ENCODE data around the gene GNB2. TPM values are rescaled to one million over a fixed set of nuclear protein-coding genes. Genes with fewer than 3 reads are reported as not detected.
A peak's percentile ranks its signal among the peaks of the same experiment; 100 is the strongest.
"Not testable (repeated sequence)": the region's sequence is repeated elsewhere in the genome, so short reads cannot be mapped to it uniquely, and the experiment has no call there.

GNB2 gene
- total RNA-seq, 1 experiment from 2014 or later = 317 TPM

DNA sequence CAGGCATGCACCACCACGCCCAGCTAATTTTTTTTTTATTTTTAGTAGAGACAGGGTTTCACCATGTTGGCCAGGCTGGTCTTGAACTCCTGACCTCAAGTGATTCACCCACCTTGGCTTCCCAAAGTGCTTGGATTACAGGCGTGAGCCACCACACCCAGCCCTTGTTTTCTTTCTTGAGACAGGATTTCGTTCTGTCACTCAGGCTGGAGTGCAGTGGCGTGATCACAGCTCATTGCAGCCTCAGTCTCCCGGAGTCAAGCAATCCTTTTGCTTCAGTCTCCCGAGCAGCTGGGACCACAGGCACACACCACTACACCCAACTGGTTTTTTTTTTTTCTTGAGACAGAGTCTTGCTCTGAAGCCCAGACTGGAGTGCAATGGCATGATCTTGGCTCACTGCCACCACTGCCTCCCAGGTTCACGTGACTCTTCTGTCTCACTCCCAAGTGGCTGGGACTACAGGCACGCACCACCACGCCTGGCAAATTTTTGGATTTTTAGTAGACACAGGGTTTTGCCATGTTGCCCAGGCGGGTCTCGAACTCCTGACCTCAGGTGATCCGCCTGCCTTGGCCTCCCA lies 11.3 kb upstream of the GNB2 start:
- not testable (repeated sequence) for DNase-seq (ENCODE audit: low spot score)

DNA sequence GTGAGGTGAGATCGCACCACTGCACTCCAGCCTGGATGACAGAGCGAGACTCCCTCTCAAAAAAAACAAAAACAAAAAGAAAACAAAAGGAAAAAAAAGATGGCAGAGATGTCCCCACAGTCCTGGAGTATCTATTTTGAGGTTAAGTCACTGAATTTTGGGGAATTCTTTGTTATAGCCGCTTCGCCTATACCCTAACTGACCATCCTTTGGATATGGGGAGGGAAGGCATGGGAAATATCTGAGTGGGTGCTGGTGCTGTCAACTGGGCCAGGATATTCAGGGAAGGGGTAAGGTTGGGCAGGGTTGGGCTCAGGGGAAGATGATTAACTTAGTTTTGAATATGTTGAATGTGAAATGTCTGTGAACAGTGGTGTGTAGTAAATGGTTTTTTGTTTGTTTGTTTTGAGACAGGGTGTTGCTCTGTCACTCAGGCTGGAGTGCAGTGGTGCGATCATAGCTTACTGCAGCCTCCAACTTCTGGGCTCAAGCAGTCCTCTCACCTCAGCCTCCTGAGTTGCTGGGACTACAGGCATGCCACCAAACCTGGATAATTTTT lies 8.3 kb upstream of the GNB2 start:
- no peak for DNase-seq (ENCODE audit: low spot score)

DNA sequence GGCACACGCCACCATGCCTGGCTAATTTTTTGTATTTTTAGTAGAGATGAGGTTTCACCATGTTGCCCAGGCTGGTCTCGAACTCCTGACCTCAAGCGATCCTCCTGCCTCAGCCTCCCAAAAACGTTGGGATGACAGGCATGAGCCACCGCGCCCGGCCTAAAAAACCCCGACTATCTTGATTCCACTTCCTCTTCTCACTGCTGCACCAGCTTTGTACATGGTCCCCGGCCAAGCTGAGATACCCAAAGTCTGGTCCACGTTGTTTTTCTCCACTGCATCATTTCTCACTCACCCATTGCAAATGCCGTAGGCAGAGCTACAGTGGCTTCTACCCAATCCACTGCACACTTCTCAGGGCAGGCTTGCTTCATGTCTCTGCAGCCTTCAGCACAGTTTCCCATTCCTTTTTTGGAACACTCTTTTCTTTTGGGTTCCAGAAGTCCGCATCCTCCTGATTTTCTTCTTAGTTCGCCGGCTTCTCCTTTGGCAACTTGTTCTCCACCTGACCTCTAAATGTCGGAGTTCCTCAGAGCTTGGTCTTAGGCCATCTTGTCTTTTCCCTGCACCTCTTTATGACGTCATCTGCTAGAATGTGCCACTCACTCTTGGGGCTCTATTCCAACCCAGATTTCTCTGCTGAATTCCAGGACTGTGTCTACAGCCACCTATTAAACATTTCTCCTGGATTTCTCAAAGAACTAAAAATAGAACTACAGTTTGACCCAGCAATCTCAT lies 6.0 kb upstream of the GNB2 start:
- DNase-seq (ENCODE audit: low spot score) = no peak

DNA sequence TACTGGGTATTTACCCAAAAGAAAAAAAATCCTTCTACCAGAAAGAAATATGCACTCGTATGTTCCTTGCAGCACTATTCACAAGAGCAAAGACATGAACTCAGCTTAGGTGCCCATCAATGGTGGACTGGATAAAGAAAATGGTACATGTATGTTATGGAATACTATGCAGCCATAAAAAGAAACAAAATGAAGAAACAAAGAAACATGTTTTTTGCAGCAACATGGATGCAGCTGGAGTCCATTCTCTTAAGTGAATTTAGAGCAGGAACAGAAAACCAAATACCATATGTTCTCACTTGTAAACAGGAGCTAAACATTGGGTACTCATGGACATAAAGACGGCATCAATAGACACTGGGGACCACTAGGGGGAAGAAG lies 5.5 kb upstream of the GNB2 start:
- DNase-seq (ENCODE audit: low spot score) = no peak

DNA sequence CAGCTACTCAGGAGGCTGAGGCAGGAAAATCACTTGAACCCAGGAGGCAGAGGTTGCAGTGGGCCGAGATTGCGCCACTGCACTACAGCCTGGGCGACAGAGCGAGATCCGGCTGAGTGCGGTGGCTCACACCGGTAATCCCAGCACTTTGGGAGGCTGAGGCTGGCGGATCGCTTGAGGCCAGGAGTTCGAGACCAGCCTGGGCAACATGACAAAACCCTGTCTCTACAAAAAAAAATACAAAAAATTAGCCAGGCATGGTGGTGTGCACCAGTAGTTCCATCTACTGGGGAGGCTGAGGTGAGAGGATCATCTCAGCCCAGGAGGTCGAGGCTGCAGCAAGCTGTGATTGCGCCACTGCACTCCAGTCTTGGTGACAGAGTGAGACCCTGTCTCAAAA lies 4.4 kb upstream of the GNB2 start:
- not testable (repeated sequence) for DNase-seq (ENCODE audit: low spot score)

DNA sequence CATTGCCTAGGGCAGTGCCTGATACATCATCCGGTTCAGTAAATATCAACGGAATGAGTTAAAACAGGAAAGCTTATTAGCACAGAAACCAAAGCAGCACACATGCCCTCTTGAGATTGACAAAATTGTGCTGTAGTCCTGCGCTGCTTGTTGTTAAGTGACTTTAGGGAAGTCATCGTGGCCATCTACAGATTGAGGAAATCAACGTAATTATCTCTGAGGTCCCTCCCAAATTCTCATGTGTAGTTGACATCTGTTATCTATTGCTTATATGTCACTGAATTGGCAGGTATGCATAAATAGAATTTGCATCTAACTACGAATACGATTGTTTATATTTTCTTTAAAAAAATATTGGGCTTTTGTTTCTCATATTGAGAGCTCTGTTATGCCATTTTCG lies 3.5 kb upstream of the GNB2 start:
- DNase-seq (ENCODE audit: low spot score) = no peak

DNA sequence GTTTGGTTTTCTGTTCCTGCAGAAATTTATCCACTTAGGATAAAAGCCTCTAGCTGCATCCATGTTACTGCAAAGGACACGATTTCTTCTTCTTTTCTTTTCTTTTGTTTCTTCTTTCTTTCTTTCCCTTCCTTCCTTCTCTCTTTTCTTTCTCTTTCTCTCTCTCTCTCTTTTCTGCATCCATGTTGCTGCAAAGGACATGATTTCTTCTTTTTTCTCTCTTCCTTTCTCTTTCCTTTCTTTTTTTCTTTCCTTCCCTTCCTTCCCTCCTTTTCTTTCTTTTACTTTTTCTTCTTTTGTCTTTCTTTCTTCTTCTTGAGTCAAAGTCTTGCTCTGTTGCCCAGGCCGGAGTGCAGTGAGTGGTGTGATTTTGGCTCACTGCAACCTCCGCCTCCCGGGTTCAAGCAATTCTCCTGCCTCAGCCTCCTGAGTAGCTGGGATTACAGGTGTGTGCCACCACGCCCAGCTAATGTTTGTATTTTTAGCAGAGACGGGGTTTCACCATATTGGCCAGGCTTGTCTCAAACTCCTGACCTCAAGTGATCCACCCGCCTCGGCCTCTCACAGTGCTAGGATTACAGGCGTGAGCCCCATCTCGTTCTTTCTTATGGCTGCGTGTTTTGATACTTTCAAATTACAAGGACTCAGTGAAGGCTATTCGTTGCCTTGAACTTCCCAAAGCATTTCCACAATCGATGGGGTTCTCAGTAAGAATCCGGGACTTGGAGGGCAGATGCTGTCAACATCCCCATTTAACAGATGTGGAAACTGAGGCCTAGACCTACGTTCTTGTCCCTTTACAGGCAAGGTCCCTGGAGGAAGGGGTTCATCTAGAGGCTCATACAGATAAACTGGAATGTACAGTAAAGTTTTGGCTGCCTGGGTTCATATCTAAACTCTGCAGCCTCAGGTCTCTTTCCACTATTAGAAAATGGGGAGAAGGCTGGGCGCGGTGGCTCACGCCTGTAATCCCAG lies 1.9 kb upstream of the GNB2 start:
- DNase-seq (ENCODE audit: low spot score) = no peak

DNA sequence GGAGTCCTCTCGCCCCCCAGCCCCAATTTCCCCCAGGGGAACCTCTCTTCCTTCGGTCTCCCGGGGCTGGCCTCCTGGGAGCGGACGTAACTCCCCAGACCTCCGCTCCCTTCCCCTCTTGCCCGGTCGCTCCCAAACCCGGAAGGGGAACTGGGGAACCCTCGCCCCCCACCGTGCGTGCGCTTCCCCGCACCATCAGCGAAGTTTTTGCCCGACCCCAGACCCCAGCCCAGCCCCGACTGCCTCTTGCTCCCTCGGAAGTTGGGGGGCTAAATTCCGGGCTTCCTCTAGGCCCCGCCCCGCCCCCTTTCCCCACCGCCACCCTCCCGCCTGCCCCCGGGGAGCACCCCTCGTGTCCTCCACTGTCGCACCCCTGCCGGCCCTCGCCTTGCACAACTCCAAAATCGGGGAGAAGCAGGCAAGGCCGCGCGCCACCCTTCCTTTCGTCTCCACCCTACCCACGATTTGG lies 436 bp downstream of the GNB2 start:
- DNase-seq (ENCODE audit: low spot score) = peak; percentile 25

DNA sequence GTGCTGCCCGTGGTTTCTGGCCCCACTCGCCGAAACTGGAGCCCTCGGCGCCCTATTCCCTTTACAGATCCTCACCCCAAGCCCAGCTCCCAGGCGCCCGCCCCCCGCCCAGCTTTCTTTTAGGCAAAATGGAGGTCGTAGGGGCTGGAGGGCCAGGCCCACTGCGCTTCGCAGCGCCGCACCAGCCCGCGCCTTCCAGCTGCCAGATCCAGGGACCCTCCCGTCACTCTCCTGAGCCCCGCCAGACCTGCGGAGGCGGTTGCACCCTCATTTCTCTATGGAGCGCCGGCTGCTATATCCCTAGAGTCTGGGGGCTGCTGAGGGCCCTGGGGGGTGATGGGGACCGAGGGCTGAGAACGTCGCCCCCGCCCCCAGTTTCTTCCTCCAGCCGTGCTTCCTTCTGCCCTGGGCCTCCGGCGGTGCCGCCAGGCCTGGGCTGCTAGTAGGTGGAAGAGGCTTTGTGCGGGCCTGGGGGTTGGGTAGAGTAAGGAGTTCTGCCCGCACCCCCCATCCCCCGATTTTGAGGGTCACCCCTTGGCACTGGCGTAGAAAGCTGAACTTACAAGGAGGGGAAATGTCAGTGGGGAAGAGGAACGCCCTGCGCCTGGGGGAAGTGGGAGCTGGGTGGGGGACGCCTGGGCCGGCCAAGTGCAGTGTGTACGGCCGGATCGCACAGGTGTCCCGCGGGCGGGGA lies 1.0 kb downstream of the GNB2 start:
- peak; percentile 47 for DNase-seq (ENCODE audit: low spot score)

DNA sequence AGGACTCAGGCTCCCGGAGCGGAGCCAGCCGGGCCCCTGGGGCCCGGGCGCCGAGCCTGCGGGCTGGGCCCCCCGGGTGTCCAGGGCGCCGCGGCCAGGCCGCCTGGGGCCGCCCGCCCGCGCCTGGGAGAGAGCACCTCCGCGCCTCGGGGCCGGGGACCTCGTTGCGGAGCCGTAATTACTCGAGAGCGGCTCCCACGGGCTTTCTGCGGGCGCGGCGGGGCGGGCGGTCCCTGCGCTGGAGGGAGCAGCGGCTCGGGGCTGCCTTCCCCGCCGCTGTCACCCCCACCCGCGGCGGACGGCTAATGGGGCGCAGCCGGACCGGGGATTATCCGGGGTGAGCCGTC lies 1.5 kb downstream of the GNB2 start:
- DNase-seq (ENCODE audit: low spot score) = no peak

DNA sequence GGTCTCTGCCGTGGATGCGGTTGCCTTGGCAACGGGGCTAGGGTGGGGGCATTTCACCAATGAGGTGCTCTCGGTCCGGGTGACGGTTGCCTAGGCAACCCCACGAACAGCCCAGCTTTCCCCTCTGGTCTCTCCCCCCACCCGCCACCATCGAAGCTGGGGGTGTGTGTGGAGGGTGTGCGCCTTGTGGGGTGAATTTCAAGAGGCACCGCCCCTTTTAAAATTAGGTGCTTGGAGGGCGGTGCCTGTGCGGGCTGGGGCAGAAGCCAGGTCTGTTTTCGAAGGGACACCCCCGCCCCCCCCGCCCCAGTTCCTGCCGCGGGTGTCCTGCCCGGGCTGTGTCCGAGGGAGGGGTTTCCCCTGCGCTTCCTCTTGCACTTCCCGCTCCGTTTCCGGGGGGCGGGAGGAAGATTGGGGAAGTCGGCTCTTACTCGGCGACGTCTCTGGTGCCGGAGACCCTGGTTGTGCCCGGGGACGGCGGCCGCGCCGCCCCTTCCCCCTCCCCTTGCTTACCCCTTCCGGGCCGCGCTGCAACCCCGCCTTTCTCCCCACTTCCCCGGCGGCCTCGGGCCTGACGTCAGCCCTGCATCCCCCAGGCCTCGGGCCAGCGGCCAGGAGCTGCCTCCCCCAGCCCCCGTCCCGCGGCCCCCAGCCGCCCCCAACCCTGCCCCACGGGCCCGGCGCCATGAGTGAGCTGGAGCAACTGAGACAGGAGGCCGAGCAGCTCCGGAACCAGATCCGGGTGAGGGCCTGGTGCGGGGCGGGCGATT lies 2.2 kb downstream of the GNB2 start:
- peak; percentile 70 for DNase-seq (ENCODE audit: low spot score)

DNA sequence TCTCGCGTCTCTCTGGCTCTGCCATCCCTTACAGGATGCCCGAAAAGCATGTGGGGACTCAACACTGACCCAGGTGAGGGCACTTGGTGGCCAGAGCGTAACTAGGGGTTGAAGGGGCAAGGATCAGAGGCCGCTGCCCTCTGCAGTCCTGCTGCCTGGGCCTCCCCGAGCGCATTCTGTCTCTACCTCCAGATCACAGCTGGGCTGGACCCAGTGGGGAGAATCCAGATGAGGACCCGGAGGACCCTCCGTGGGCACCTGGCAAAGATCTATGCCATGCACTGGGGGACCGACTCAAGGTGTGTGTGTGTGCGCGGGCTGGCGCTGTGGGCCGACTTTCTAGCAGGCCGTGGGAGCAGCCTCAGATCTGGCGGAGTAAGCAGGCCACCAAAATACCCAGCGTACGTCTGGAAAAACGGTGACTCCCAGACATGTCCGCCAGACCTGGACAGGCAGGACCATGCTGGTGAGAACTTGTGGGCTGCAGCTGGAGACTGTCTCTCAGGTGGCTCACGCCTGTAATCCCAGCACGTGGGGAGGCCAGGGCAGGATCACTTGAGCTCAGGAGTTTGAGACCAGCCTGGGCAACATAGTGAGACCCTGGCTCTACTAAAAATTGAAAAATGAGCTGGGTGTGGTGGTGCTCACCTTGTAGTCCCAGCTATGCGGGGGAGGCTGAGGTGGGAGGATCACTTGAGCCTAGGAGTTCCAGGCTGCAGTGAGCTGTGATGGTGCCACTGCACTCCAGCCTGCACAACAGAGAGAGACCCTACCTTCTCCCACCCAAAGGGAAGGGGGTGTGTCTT lies 3.2 kb downstream of the GNB2 start:
- no peak for DNase-seq (ENCODE audit: low spot score)

DNA sequence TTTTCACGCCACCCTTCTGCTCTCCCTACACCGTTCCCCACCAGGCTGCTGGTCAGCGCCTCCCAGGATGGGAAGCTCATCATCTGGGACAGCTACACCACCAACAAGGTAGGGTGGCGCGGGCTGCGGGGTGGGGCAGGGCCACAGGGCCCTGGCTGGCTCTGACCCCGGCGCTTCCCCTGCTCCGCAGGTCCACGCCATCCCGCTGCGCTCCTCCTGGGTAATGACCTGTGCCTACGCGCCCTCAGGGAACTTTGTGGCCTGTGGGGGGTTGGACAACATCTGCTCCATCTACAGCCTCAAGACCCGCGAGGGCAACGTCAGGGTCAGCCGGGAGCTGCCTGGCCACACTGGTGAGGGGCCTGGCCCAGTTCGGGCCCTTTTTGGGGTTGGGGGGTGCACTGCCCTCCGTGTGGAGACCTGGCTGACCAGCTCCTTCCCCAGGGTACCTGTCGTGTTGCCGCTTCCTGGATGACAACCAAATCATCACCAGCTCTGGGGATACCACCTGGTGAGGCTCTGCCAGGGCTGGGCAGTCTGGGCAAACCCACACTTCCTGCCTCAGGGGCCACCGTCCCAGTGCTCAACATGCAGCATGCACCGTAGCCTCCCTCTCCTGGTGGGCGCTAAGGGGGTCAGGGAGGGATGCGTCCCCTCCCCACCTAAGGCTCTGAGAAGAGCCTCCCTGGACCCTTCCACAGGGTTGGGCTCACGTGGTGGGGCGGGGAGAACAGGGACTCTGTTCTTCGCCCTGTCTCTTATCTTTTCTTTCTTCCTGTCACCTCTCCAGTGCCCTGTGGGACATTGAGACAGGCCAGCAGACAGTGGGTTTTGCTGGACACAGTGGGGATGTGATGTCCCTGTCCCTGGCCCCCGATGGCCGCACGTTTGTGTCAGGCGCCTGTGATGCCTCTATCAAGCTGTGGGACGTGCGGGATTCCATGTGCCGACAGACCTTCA lies 4.0 kb downstream of the GNB2 start:
- DNase-seq (ENCODE audit: low spot score) = no peak

DNA sequence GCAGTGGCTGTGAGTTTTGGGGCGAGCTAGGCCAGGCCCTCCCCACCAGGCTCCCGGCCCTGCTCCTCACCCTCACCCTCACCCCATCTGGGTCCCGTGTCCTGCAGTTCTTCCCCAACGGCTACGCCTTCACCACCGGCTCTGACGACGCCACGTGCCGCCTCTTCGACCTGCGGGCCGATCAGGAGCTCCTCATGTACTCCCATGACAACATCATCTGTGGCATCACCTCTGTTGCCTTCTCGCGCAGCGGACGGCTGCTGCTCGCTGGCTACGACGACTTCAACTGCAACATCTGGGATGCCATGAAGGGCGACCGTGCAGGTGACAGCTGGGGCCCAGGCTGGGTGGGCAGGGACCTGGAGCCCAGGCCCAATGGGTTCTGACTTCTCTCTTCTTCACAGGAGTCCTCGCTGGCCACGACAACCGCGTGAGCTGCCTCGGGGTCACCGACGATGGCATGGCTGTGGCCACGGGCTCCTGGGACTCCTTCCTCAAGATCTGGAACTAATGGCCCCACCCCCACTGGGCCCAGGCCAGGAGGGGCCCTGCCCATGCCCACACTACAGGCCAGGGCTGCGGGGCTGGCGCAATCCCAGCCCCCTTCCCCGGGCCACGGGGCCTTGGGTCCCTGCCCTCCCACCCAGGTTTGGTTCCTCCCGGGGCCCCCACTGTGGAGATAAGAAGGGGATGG lies 4.9 kb downstream of the GNB2 start:
- DNase-seq (ENCODE audit: low spot score) = no peak

DNA sequence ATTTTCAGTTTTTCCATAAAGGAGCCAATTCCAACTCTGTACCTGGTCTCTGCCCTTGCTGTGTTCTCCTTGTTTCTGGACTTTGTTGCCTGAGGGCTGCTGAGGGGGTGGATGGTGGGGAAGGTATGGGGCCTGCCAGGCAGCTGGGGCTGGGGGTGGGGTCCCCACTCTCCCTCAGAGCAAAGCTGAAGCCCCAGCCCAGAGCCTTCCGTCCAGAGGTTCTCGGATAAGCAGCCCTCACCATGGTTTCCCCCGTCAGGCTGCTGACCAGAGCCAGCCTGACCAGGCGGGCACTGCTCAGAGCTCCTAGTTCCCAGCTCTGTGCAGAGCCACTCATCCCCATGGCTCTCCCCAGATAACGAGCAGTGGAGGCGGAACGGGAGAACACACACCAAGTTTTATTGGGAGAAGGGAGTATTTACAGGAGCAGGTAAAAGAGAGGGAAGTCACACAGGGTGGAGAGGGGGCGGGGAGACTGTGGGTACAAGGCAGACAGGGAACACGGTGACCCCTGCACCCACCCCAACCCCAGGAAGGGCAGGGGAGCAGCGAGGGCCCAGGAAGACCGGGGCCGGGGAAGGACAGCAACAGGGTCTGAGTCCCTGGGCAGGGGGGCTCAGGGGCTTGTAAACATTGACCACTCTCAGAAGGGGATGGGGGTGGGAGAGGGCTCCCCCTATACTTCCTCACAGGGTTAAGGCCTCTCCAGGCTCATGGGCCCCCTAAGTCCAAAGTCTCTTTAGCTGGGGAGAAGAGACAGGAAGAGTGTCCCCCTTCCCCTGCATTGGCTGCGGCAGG lies 5.8 kb downstream of the GNB2 start:
- no peak for DNase-seq (ENCODE audit: low spot score)

DNA sequence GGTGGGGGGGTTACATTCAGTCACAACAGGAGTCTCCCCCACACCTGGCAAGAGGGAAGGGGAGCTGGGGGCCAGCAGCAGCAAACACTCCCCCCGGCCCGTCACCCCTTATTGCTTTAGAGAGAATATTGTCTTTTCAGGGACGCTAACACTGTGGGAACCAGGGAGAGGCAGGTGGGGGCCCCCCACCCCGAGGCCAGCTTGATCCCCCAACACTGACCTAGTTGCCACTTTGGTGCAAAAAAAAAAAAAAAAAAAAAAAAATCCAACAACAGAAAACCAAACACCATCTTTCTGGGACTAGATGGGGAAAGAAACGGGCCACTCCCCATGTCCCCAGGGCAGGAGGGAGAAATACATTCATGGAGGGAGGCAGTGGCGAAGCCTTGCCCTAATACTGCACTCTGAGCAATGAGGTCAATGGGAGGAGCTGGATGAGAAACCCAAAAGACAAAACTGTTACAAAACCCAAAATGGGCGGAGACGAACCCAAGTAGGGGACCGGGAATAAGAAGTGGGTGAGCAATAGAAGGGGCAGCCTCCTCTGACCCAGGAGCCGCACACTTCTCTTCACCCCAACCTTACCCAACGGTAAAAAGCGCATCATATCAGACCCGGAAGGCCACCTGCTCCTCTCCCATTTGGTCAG lies 6.5 kb downstream of the GNB2 start:
- DNase-seq (ENCODE audit: low spot score) = no peak
